H9 (cell line): ENCODE measurements around the gene HEXA. TPM values are rescaled to one million over a fixed set of nuclear protein-coding genes. Genes with fewer than 3 reads are reported as not detected.

Experiments
- DNase-seq: peaks from one replicate; pipeline ENCODE4 v3.0.0-alpha.2; 2017
- H2AFZ ChIP-seq: one replicate; pipeline ENCODE4 v1.6.1; 2013; ENCODE audit warnings: mild to moderate bottlenecking, low read length, control low read depth, moderate library complexity
- H2AK5ac ChIP-seq: 2 replicates; pipeline ENCODE4 v1.6.1; 2013; ENCODE audit warnings: low read length, control low read depth, mixed read lengths; ENCODE audit not compliant: insufficient read length
- H2BK120ac ChIP-seq: one replicate; pipeline ENCODE4 v1.6.1; 2013; ENCODE audit warnings: low read depth, mild to moderate bottlenecking, low read length, control low read depth, inconsistent platforms; ENCODE audit not compliant: poor library complexity, severe bottlenecking
- H2BK12ac ChIP-seq: 2 replicates; pipeline ENCODE4 v1.6.1; 2013; ENCODE audit warnings: low read length, control low read depth, mixed read lengths, low read depth; ENCODE audit not compliant: insufficient read length
- H2BK15ac ChIP-seq: 2 replicates; pipeline ENCODE4 v1.6.1; 2013; ENCODE audit warnings: low read depth, low read length, control low read depth
- H2BK20ac ChIP-seq: one replicate; pipeline ENCODE4 v1.6.1; 2013; ENCODE audit warnings: low read depth, mild to moderate bottlenecking, low read length, control low read depth, inconsistent platforms; ENCODE audit not compliant: poor library complexity, severe bottlenecking
- H2BK5ac ChIP-seq: 2 replicates; pipeline ENCODE4 v1.6.1; 2013; ENCODE audit warnings: low read length, control low read depth, mixed read lengths; ENCODE audit not compliant: insufficient read length
- H3K14ac ChIP-seq: 2 replicates; pipeline ENCODE4 v1.6.1; 2013; ENCODE audit warnings: low read length, control low read depth; ENCODE audit not compliant: insufficient read depth
- H3K18ac ChIP-seq: 2 replicates; pipeline ENCODE4 v1.6.1; 2013; ENCODE audit warnings: low read depth, mild to moderate bottlenecking, mixed read lengths, low read length, control low read depth; ENCODE audit not compliant: insufficient read length
- H3K23ac ChIP-seq: 2 replicates; pipeline ENCODE4 v1.6.1; 2013; ENCODE audit warnings: low read length, control low read depth, mixed read lengths, low read depth; ENCODE audit not compliant: insufficient read length
- H3K23me2 ChIP-seq: 2 replicates; pipeline ENCODE4 v1.6.1; 2013; ENCODE audit warnings: low read depth, mild to moderate bottlenecking, mixed read lengths, low read length, control low read depth; ENCODE audit not compliant: insufficient read length, poor library complexity, severe bottlenecking
- H3K27ac ChIP-seq: 2 replicates; pipeline ENCODE4 v1.5.1; 2013; ENCODE audit warnings: low read length, control low read depth, mixed read lengths, low read depth; ENCODE audit not compliant: insufficient read length
- H3K27me3 ChIP-seq: 2 replicates; pipeline ENCODE4 v1.6.1; 2013; ENCODE audit warnings: low read length, control low read depth, inconsistent platforms; ENCODE audit not compliant: insufficient read depth
- H3K4ac ChIP-seq: 2 replicates; pipeline ENCODE4 v1.6.1; 2013; ENCODE audit warnings: low read depth, mild to moderate bottlenecking, control low read depth, inconsistent platforms, low read length, moderate library complexity
- H3K4me1 ChIP-seq: 2 replicates; pipeline ENCODE4 v1.6.1; 2013; ENCODE audit warnings: low read length, control low read depth, inconsistent platforms; ENCODE audit not compliant: insufficient read depth
- H3K4me2 ChIP-seq: 2 replicates; pipeline ENCODE4 v1.6.1; 2013; ENCODE audit warnings: low read length, control low read depth, mixed read lengths; ENCODE audit not compliant: insufficient read length, insufficient read depth
- H3K56ac ChIP-seq: 2 replicates; pipeline ENCODE4 v1.6.1; 2013; ENCODE audit warnings: low read depth, mild to moderate bottlenecking, mixed read lengths, low read length, control low read depth; ENCODE audit not compliant: insufficient read length
- H3K79me1 ChIP-seq: 2 replicates; pipeline ENCODE4 v1.6.1; 2013; ENCODE audit warnings: low read depth, mild to moderate bottlenecking, moderate library complexity, low read length, control low read depth, inconsistent platforms; ENCODE audit not compliant: insufficient read depth, poor library complexity, severe bottlenecking
- H3K79me2 ChIP-seq: 2 replicates; pipeline ENCODE4 v1.6.1; 2013; ENCODE audit warnings: low read length, control low read depth, inconsistent platforms; ENCODE audit not compliant: insufficient read depth
- H3K9ac ChIP-seq: 2 replicates; pipeline ENCODE4 v1.6.1; 2013; ENCODE audit warnings: low read length, control low read depth, mixed read lengths; ENCODE audit not compliant: insufficient read length; ENCODE audit errors: extremely low read depth
- H3K9me3 ChIP-seq: one replicate; pipeline ENCODE4 v1.6.1; 2013; ENCODE audit warnings: low read depth, low read length, inconsistent platforms; ENCODE audit not compliant: control insufficient read depth
- H3T11ph ChIP-seq: one replicate; pipeline ENCODE4 v1.6.1; 2013; ENCODE audit warnings: mild to moderate bottlenecking, low read length, control low read depth, inconsistent platforms
- H4K20me1 ChIP-seq: one replicate; pipeline ENCODE4 v1.6.1; 2013; ENCODE audit not compliant: control insufficient read depth, insufficient read length, insufficient read depth
- H4K5ac ChIP-seq: 2 replicates; pipeline ENCODE4 v1.6.1; 2013; ENCODE audit warnings: low read depth, mild to moderate bottlenecking, mixed read lengths, low read length, control low read depth; ENCODE audit not compliant: insufficient read length
- H4K8ac ChIP-seq: replicated peaks from 2 replicates; pipeline ENCODE4 v1.6.1; 2013; ENCODE audit warnings: low read length, control low read depth, mixed read lengths, low read depth; ENCODE audit not compliant: insufficient read length
- H4K91ac ChIP-seq: 2 replicates; pipeline ENCODE4 v1.6.1; 2013; ENCODE audit warnings: low read depth, mild to moderate bottlenecking, moderate library complexity, mixed read lengths, low read length, control low read depth; ENCODE audit not compliant: insufficient read length
- H3K27ac Mint-ChIP-seq, 3 experiments: 2 replicates in 2 of 3; 3 replicates in 1 of 3; pipeline ENCODE4 v1.8.0; 2020 to 2021; ENCODE audit warnings: mixed read lengths in 3 of 3, mild to moderate bottlenecking in 1 of 3, moderate library complexity in 1 of 3
- H3K27me3 Mint-ChIP-seq: 2 replicates; pipeline ENCODE4 v1.8.0; 2021; ENCODE audit warnings: low read depth, mild to moderate bottlenecking, moderate library complexity, mixed read lengths
- H3K36me3 Mint-ChIP-seq, 3 experiments: 2 replicates in 2 of 3; 3 replicates in 1 of 3; pipeline ENCODE4 v1.8.0; 2020 to 2021; ENCODE audit warnings: low read depth in 3 of 3, mixed read lengths in 3 of 3; ENCODE audit not compliant: insufficient read depth in 1 of 3
- H3K4me1 Mint-ChIP-seq, 2 experiments: 2 replicates each; pipeline ENCODE4 v1.8.0; 2020; ENCODE audit warnings: mixed read lengths in 2 of 2
- H3K4me3 Mint-ChIP-seq, 2 experiments: 2 replicates in 1 of 2; 3 replicates in 1 of 2; pipeline ENCODE4 v1.8.0; 2020 to 2021; ENCODE audit warnings: mild to moderate bottlenecking in 2 of 2, mixed read lengths in 2 of 2, moderate library complexity in 1 of 2
- H3K9me3 Mint-ChIP-seq, 2 experiments: 2 replicates in 1 of 2; 3 replicates in 1 of 2; pipeline ENCODE4 v1.8.0; 2020; ENCODE audit warnings: mild to moderate bottlenecking in 2 of 2, mixed read lengths in 2 of 2, moderate library complexity in 1 of 2
- WGBS: extraction: QIAGEN DNeasy Blood & Tissue Kit; methylation state at CpG from one replicate; pipeline ENCODE4 v1.1.7; 2013; ENCODE audit warnings: missing lambda C conversion rate, low lambda C conversion rate, mixed read lengths; ENCODE audit not compliant: insufficient read length; ENCODE audit errors: extremely low coverage; 5-methylcytosine and 5-hydroxymethylcytosine counted together
- total RNA-seq: library from RNA; stranded (reverse); gene quantifications from 2 replicates; pipeline ENCODE4 v1.2.1, GENCODE V29; 2021
- TF ChIP-seq, protein P1 (sequence below): fragments of 200-600 bp; sonication (generic); conservative IDR thresholded peaks from 3 replicates; pipeline ENCODE4 v1.8.0; 2021; ENCODE audit warnings: antibody characterized with exemption, mild to moderate bottlenecking

The HEXA gene
- total RNA-seq, 1 experiment from 2014 or later = 54.7 TPM

DNA sequence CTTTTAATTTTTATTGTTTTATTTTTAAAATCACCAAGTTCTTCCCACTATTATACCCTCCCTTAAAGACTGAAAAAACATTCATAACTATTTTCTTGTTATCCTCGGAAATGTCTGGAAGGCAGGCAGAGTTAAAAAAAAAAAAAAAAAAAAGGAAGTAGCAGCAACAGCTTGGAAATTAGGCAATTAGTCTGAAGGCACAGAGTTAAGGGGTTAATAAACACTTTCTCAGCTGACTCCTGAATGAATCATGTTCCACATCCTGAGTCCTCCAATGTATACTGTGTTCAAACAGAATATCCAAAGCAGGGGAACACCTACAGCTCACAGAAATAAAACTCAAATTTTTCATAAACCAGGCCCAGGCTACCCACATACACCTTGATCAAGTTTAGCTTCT lies 5.8 kb downstream of the HEXA start:
- Histone ChIP-seq H2BK20ac (no peak overlapping the region), H4K91ac (no peak overlapping the region), H4K5ac (no peak overlapping the region), H3K18ac (no peak overlapping the region), H2BK120ac (no peak overlapping the region), H3K27ac (no peak overlapping the region), H3K27me3 (no peaks in the 10 kb centered on the region), H2AFZ (no peak overlapping the region), H3K56ac (no peak overlapping the region), H3T11ph (no peak overlapping the region), H3K9ac (no peak overlapping the region), H2BK5ac (no peak overlapping the region), H2BK15ac (no peak overlapping the region), H3K4me2 (no peak overlapping the region), H3K9me3 (no peaks in the 10 kb centered on the region), H2AK5ac (no peak overlapping the region), H3K14ac (no peak overlapping the region), H3K23ac (no peak overlapping the region), H2BK12ac (no peak overlapping the region), H3K4ac (no peak overlapping the region), H4K8ac (no peak overlapping the region), H3K4me1 (no peaks in the 10 kb centered on the region), H3K79me1 (peaks cover 7% of the 10 kb centered on the region), H3K79me2 (peaks cover 4% of the 10 kb centered on the region; the same call in 1 of the 2 replicates), H3K23me2 (no peaks in the 10 kb centered on the region), H4K20me1 (no peaks in the 10 kb centered on the region)
- H3K4me3 Mint-ChIP-seq = no peak overlapping the region
- H3K27ac Mint-ChIP-seq = no peak overlapping the region
- no CpG with 5 or more reads among the region's 1 CpG for WGBS
- H3K36me3 Mint-ChIP-seq = peaks cover 0 to 7% (median 5%) of the 10 kb centered on the region in 3 experiments; a peak in 3 of 7 replicates
- no peaks in the 10 kb centered on the region for H3K27me3 Mint-ChIP-seq
- TF ChIP-seq, protein P1, sequence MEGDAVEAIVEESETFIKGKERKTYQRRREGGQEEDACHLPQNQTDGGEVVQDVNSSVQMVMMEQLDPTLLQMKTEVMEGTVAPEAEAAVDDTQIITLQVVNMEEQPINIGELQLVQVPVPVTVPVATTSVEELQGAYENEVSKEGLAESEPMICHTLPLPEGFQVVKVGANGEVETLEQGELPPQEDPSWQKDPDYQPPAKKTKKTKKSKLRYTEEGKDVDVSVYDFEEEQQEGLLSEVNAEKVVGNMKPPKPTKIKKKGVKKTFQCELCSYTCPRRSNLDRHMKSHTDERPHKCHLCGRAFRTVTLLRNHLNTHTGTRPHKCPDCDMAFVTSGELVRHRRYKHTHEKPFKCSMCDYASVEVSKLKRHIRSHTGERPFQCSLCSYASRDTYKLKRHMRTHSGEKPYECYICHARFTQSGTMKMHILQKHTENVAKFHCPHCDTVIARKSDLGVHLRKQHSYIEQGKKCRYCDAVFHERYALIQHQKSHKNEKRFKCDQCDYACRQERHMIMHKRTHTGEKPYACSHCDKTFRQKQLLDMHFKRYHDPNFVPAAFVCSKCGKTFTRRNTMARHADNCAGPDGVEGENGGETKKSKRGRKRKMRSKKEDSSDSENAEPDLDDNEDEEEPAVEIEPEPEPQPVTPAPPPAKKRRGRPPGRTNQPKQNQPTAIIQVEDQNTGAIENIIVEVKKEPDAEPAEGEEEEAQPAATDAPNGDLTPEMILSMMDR = no peak
- H3K9me3 Mint-ChIP-seq = no peaks in the 10 kb centered on the region
- DNase-seq = no peak
- peaks cover 6 to 7% of the 10 kb centered on the region in 2 experiments for H3K4me1 Mint-ChIP-seq
